HG03439 (cell line): ENCODE measurements around the gene PCDHGA11.
"Not testable (repeated sequence)": the region's sequence is repeated elsewhere in the genome, so short reads cannot be mapped to it uniquely, and the experiment has no call there.

Experiments
- ATAC-seq: cut with Tn5 transposase; IDR thresholded peaks from one replicate; pipeline ENCODE4 v1.9.1; 2021; ENCODE audit warnings: mild to moderate bottlenecking, moderate library complexity; ENCODE audit not compliant: unreplicated experiment

The PCDHGA11 gene

DNA sequence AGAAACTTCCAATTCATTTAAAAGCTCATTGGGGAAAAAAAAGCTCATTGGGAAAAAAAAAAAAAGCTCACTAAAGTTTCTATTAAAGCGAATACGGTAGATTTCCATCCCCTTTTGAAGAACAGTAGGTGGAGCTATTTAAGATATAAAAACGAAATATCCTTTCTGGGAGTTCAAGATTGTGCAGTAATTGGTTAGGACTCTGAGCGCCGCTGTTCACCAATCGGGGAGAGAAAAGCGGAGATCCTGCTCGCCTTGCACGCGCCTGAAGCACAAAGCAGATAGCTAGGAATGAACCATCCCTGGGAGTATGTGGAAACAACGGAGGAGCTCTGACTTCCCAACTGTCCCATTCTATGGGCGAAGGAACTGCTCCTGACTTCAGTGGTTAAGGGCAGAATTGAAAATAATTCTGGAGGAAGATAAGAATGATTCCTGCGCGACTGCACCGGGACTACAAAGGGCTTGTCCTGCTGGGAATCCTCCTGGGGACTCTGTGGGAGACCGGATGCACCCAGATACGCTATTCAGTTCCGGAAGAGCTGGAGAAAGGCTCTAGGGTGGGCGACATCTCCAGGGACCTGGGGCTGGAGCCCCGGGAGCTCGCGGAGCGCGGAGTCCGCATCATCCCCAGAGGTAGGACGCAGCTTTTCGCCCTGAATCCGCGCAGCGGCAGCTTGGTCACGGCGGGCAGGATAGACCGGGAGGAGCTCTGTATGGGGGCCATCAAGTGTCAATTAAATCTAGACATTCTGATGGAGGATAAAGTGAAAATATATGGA, 9.7 kb downstream of the PCDHGA11 start, which contains the start of gene PCDHGA12:
Gene PCDHGA12 (plus strand): TSS at position 176 of the 782 bp plus-strand sequence. CDS start 253 bp downstream, at position 429.
- ATAC-seq, result peak; percentile 78

DNA sequence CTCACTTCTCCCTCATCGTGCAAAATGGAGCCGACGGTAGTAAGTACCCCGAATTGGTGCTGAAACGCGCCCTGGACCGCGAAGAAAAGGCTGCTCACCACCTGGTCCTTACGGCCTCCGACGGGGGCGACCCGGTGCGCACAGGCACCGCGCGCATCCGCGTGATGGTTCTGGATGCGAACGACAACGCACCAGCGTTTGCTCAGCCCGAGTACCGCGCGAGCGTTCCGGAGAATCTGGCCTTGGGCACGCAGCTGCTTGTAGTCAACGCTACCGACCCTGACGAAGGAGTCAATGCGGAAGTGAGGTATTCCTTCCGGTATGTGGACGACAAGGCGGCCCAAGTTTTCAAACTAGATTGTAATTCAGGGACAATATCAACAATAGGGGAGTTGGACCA, 10.4 kb downstream of the PCDHGA11 start:
- peak; percentile 48 for ATAC-seq

DNA sequence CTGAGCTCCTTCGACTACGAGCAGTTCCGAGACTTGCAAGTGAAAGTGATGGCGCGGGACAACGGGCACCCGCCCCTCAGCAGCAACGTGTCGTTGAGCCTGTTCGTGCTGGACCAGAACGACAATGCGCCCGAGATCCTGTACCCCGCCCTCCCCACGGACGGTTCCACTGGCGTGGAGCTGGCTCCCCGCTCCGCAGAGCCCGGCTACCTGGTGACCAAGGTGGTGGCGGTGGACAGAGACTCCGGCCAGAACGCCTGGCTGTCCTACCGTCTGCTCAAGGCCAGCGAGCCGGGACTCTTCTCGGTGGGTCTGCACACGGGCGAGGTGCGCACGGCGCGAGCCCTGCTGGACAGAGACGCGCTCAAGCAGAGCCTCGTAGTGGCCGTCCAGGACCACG, 11.5 kb downstream of the PCDHGA11 start:
- not testable (repeated sequence) for ATAC-seq

DNA sequence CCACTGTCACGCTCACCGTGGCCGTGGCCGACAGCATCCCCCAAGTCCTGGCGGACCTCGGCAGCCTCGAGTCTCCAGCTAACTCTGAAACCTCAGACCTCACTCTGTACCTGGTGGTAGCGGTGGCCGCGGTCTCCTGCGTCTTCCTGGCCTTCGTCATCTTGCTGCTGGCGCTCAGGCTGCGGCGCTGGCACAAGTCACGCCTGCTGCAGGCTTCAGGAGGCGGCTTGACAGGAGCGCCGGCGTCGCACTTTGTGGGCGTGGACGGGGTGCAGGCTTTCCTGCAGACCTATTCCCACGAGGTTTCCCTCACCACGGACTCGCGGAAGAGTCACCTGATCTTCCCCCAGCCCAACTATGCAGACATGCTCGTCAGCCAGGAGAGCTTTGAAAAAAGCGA, 11.9 kb downstream of the PCDHGA11 start:
- not testable (repeated sequence) for ATAC-seq

DNA sequence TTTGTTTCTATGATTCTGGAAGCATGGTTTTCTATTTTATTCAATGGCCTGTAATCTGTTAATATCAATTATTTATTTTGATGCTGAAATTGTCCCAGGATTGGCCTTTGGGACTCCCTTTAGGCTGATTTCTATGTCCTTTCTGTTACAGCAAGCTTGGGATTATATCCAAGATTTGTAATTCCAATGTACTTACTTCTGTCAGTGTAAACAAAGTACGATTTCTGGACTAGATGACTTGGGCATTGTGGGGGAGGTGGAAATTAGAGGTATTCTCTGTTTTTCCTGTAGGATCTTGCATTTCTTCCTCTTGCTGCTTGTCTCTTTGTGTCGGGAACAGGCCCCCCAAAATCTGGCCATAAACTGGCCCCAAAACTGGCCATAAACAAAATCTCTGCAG, 13.2 kb downstream of the PCDHGA11 start:
- no peak for ATAC-seq

DNA sequence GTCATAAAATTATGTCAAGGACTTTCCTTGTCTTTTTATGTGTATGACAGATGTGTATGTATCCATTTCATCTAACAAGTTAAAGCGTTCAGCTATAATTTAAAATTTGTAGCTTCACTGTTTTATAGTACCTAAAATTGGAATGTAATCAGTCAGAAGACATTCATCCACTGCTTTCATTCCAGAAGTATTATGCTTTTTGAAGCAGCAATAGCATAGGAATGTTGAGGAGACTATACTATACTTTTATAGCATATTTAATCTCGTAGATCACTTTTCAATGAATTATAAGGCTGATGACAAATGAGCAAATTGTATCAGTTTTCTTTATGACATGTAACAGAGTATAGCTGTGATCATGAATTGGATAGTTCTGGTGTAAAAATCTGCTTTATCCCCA, 16.4 kb downstream of the PCDHGA11 start:
- ATAC-seq, result no peak

DNA sequence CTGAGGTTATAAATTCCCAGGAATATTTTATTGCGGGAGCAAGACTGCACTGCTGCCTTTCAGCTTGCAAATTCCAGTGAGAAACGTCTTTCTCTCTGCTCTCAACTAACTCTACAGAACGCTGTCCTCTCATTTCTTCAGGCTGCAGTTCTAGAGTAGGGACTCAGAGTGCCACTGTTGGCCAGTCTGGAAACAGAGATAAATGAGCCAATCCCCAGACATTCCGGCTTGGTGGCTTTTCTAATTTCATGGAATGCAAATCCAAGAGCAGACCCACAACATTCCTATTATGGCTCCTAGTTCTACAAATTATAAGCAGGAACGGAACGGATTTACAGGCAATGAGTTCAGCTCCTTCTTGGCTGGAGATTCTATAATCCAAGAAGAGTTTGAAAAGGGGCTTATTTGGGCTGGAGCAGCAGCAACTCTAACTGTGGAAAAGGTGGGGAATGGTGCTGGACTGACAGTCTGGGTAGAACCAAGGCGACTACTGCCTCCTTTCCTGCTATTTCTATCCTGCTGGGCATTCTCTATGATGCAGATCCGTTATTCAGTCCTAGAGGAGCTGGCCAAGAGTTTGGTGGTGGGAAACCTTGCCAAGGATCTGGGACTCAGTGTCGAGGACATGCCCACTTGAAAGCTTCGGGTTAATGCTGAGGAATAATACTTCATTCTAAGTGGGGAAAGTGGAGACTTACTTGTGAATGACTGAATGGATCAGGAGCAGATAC, 18.7 kb downstream of the PCDHGA11 start:
- ATAC-seq, result no peak

DNA sequence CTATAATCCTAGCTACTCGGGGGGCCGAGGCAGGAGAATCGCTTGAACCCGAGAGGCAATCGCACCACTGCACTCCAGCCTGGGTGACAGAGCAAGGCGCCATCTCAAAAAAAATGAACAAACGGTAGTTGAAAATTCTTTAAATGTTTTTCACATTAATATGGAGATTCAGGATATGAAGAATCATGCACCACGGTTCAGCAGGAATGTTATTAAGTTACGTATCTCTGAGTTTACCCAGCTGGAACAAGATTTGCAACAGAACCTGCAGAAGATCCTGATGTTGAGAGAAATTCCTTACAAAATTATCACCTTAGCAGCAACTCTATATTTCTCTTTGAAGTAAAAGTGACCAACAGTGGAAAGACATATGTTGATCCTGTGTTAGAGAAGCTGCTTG, 19.5 kb downstream of the PCDHGA11 start:
- no peak for ATAC-seq

DNA sequence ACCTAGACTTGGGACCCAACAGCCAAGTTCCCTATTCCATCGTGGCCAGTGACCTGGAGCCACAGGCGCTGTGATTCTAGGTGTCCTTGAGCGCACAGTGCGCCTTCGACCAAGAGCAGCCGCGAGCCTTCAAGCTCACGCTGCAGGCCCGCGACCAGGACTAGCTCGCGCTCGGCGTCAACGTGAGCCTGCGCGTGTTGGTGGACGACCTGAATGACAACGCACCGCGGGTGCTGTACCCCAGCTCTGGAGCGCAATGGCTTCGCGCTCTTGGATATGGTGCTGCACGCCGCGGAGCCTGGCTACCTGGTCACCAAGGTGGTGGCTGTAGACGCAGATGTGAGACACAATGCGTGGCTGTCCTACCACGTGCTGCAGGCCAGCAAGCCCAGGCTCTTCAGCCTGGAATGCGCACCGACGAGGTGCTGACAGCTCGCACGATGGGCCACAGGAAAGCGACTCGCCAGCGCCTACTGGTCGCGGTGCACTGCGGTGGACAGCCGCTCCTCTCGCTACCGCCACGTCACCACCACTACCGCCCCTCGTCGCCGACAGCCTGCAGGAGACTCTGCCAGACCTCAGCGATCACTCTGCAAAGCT, 20.8 kb downstream of the PCDHGA11 start:
- ATAC-seq, result no peak

DNA sequence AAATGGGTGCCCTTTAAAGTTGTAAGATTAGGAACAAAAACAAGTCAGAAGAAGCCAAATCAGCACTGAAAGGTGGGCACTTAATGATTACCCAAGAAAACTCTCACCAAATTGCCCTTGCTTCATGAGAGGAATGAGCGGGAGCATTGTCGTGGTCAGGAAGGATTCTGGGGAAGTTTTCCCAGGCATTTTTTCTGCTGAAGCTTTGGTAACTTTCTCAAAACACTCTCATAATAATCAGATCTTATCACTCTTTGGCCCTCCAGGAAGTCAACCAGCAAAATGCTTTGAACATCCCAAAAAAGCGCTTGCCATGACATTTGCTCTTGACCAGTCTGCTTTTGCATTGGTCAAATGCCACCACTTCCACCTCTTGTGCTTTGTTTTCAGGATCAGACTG, 44.5 kb downstream of the PCDHGA11 start:
- ATAC-seq, result no peak
